SU-DHL-6 (cell line): ENCODE results near the gene TUBG1.

Source experiments
- CTCF ChIP-seq: fragments of 200-600 bp; sonication (generic); IDR thresholded peaks from one replicate; pipeline ENCODE4 v1.5.1; 2017; ENCODE audit warnings: antibody characterized with exemption, mild to moderate bottlenecking, low read length, moderate library complexity; ENCODE audit not compliant: insufficient read depth, poor library complexity, severe bottlenecking
- EZH2phosphoT487 ChIP-seq: fragments of 200-600 bp; sonication (generic), shearing (Covaris generic); conservative IDR thresholded peaks from 2 replicates; pipeline ENCODE4 v1.6.1; 2018; ENCODE audit warnings: mild to moderate bottlenecking, antibody characterized with exemption, low read length, moderate library complexity, mixed read lengths

GRCh38 chr17:42579794-42580551, 29.5 kb upstream of the TUBG1 start:
- no peak for TF ChIP-seq CTCF
- TF ChIP-seq EZH2phosphoT487, result no peak
